Stimulated activated CD8-positive, alpha-beta memory T cell treated with anti-CD3 and anti-CD28 coated beads, Interleukin-12 subunit alpha, Interleukin-12 subunit beta, amount 100 ng/mL, for 4 hours (primary cell): ENCODE results near the gene FGD6.
"Not testable (repeated sequence)": the region's sequence is repeated elsewhere in the genome, so short reads cannot be mapped to it uniquely, and the experiment has no call there.

Source experiments
- DNase-seq: peaks from one replicate; pipeline ENCODE4 v3.0.0-alpha.2; 2020; ENCODE audit warnings: low read depth

FGD6 gene

GRCh38 chr12:95217377-95218149 is at the start of gene FGD6, which contains the start of gene VEZT:
Gene FGD6 (minus strand): TSS chr12:95217467. CDS start chr12:95217240, 227 bp downstream.
Gene VEZT (plus strand): TSS chr12:95217807. CDS start chr12:95217851, 44 bp downstream.
- DNase-seq, result peak; percentile 96

GRCh38 chr12:95266254-95266653 is 49.0 kb upstream of the FGD6 start:
- DNase-seq, result no peak

GRCh38 chr12:95265765-95266164 is 48.5 kb upstream of the FGD6 start:
- DNase-seq, result no peak

- DNase-seq, result no peak
Measured at GRCh38 chr12:95262808-95263207, 45.5 kb upstream of the FGD6 start.

- no peak for DNase-seq
Measured at GRCh38 chr12:95261109-95261508, 43.8 kb upstream of the FGD6 start.

GRCh38 chr12:95259368-95259767 is 42.1 kb upstream of the FGD6 start:
- DNase-seq, result no peak

- DNase-seq, result no peak
Measured at GRCh38 chr12:95258803-95259202, 41.5 kb upstream of the FGD6 start.

- DNase-seq, result no peak
Measured at GRCh38 chr12:95258151-95258550, 40.9 kb upstream of the FGD6 start.

- no peak for DNase-seq
Measured at GRCh38 chr12:95257541-95257940, 40.3 kb upstream of the FGD6 start.

- DNase-seq, result no peak
Measured at GRCh38 chr12:95253386-95253785, 36.1 kb upstream of the FGD6 start.

- DNase-seq, result no peak
Measured at GRCh38 chr12:95248604-95249360, 31.5 kb upstream of the FGD6 start.

GRCh38 chr12:95248095-95248494 is 30.8 kb upstream of the FGD6 start:
- no peak for DNase-seq

GRCh38 chr12:95244350-95244749 is 27.1 kb upstream of the FGD6 start:
- DNase-seq, result no peak

- no peak for DNase-seq
Measured at GRCh38 chr12:95243497-95244183, 26.4 kb upstream of the FGD6 start.

- no peak for DNase-seq
Measured at GRCh38 chr12:95241761-95242506, 24.7 kb upstream of the FGD6 start.

GRCh38 chr12:95241138-95241537 is 23.9 kb upstream of the FGD6 start:
- DNase-seq, result not testable (repeated sequence)

GRCh38 chr12:95240556-95240955 is 23.3 kb upstream of the FGD6 start:
- no peak for DNase-seq

GRCh38 chr12:95239835-95240234 is 22.6 kb upstream of the FGD6 start:
- not testable (repeated sequence) for DNase-seq

- DNase-seq, result no peak
Measured at GRCh38 chr12:95239216-95239615, 21.9 kb upstream of the FGD6 start.

GRCh38 chr12:95238150-95238549 is 20.9 kb upstream of the FGD6 start:
- DNase-seq, result no peak

GRCh38 chr12:95237315-95237714 is 20.0 kb upstream of the FGD6 start:
- no peak for DNase-seq

- DNase-seq, result not testable (repeated sequence)
Measured at GRCh38 chr12:95235621-95236020, 18.4 kb upstream of the FGD6 start.
